HepG2 (cell line): ENCODE data around the gene ATP12A. TPM values are rescaled to one million over a fixed set of nuclear protein-coding genes. Genes with fewer than 3 reads are reported as not detected.

Experiments
- ATAC-seq: fragments of 200-7000 bp; cut with Tn5 transposase; 3 replicates; pipeline ENCODE4 v1.9.1; 2020; ENCODE audit warnings: mild to moderate bottlenecking, moderate library complexity
- BruUV-seq: library from RNA; stranded (reverse); fragments of 400-500 nt; replicated peaks from 2 replicates; lab custom pipeline; 2021; lab: Mats Ljungman, UMichigan
- CTCF ChIA-PET: fragments of 300-600 bp; formaldehyde crosslinking; extraction: SDS; loops from one replicate; lab custom pipeline; 2021; ENCODE audit warnings: low total read pairs, inconsistent platforms, low intra/inter-chr PET ratio; lab: Yijun Ruan, JAX
- POLR2A ChIA-PET: fragments of 350-600 bp; sonication (Branson Sonifier 250); formaldehyde crosslinking; loops from one replicate; lab custom pipeline; 2020; ENCODE audit warnings: antibody characterized with exemption, inconsistent platforms; lab: Yijun Ruan, JAX
- DNase-seq: peaks from one replicate; pipeline ENCODE4 v3.0.0-alpha.2; 2015; ENCODE audit warnings: low spot score
- FAIRE-seq: peaks from 3 replicates; lab custom pipeline; 2011; peaks lifted over from hg19 to GRCh38; lab: Jason Lieb, UNC
- H2AFZ ChIP-seq: one replicate; pipeline ENCODE4 v1.6.1; 2011; ENCODE audit warnings: low read length, inconsistent platforms
- H3K27ac ChIP-seq: fragments of 300-600 bp; 3 replicates; pipeline ENCODE4 v1.8.0; 2011; ENCODE audit warnings: mixed run types, mild to moderate bottlenecking, mixed read lengths, low read length, inconsistent platforms; ENCODE audit not compliant: insufficient read depth; ENCODE audit errors: extremely low read length
- H3K27me3 ChIP-seq, 2 experiments: fragments of 200-600 bp in 1 of 2; 2 replicates in 1 of 2; 3 replicates in 1 of 2; pipeline versions ENCODE4 v1.6.0 to v1.8.0; 2011; ENCODE audit warnings: low read length in 2 of 2, mild to moderate bottlenecking in 2 of 2, moderate library complexity in 2 of 2, inconsistent platforms in 1 of 2; ENCODE audit not compliant: insufficient read depth in 2 of 2, control insufficient read depth in 1 of 2
- H3K36me3 ChIP-seq, 2 experiments: fragments of 200-600 bp in 1 of 2; replicated peaks in 1 of 2; 2 replicates in 1 of 2; 3 replicates in 1 of 2; pipeline versions ENCODE4 v1.5.1 to v1.8.0; 2011; ENCODE audit warnings: low read length in 2 of 2, inconsistent platforms in 1 of 2; ENCODE audit not compliant: insufficient read depth in 2 of 2, control insufficient read depth in 1 of 2
- H3K4me1 ChIP-seq: 2 replicates; pipeline ENCODE4 v1.5.1; 2012; ENCODE audit warnings: low read length, inconsistent platforms; ENCODE audit not compliant: insufficient read depth
- H3K4me2 ChIP-seq: 2 replicates; pipeline ENCODE4 v1.6.0; 2011; ENCODE audit warnings: low read depth, low read length, inconsistent platforms
- H3K4me3 ChIP-seq, 3 experiments: fragments of 200-600 bp in 1 of 3; sonication (generic), shearing (Covaris generic) in 1 of 3; replicated peaks in 1 of 3; 2 replicates each; pipeline ENCODE4 v1.5.1; 2011 to 2016; ENCODE audit warnings: low read length in 3 of 3, inconsistent platforms in 2 of 3, low read depth in 2 of 3, mild to moderate bottlenecking in 2 of 3, control low read depth in 1 of 3, mixed read lengths in 1 of 3; ENCODE audit not compliant: insufficient read depth in 1 of 3
- H3K79me2 ChIP-seq: one replicate; pipeline ENCODE4 v1.6.1; 2011; ENCODE audit warnings: low read length, inconsistent platforms; ENCODE audit not compliant: insufficient read depth
- H3K9ac ChIP-seq: 2 replicates; pipeline ENCODE4 v1.6.0; 2011; ENCODE audit warnings: mild to moderate bottlenecking, low read depth, low read length, inconsistent platforms; ENCODE audit not compliant: insufficient read depth
- H3K9me3 ChIP-seq: 2 replicates; pipeline ENCODE4 v1.5.1; 2012; ENCODE audit warnings: mild to moderate bottlenecking, low read length
- H4K20me1 ChIP-seq: 2 replicates; pipeline ENCODE4 v1.6.0; 2011; ENCODE audit warnings: inconsistent platforms, mild to moderate bottlenecking, low read length, moderate library complexity; ENCODE audit not compliant: insufficient read depth
- AHR ChIP-seq: IDR thresholded peaks from 2 replicates; pipeline ENCODE4 v1.6.1; 2018; ENCODE audit warnings: missing genetic modification reagents, missing compliant biosample characterization
- ATF1 ChIP-seq: IDR thresholded peaks from 2 replicates; pipeline ENCODE4 v1.6.1; 2016; ENCODE audit warnings: mild to moderate bottlenecking, control low read depth
- FOXO4 ChIP-seq: sonication (generic); formaldehyde crosslinking; conservative IDR thresholded peaks from 2 replicates; pipeline ENCODE4 v1.8.1; 2023; ENCODE audit warnings: missing genetic modification reagents
- MLXIP ChIP-seq: sonication (generic); formaldehyde crosslinking; IDR thresholded peaks from 2 replicates; pipeline ENCODE4 v1.9.0; 2021; ENCODE audit warnings: missing genetic modification reagents, borderline replicate concordance
- NR2F2 ChIP-seq: IDR thresholded peaks from 2 replicates; pipeline ENCODE4 v1.6.1; 2012; ENCODE audit warnings: low read depth, inconsistent platforms, borderline replicate concordance
- SMARCE1 ChIP-seq: fragments of 450-650 bp; IDR thresholded peaks from 2 replicates; pipeline ENCODE4 v1.6.1; 2017; ENCODE audit warnings: borderline replicate concordance
- STAT5B ChIP-seq: sonication (generic); formaldehyde crosslinking; IDR thresholded peaks from 2 replicates; pipeline ENCODE4 v1.4.0; 2020; ENCODE audit warnings: missing genetic modification reagents
- TIGD3 ChIP-seq: sonication (generic); formaldehyde crosslinking; IDR thresholded peaks from 2 replicates; pipeline ENCODE4 v1.5.1; 2020; ENCODE audit warnings: mild to moderate bottlenecking, missing genetic modification reagents, borderline replicate concordance
- TMF1 ChIP-seq: sonication (generic); formaldehyde crosslinking; IDR thresholded peaks from 2 replicates; pipeline ENCODE4 v1.8.1; 2022; ENCODE audit warnings: low read depth, missing genetic modification reagents
- ZFAT ChIP-seq: sonication (generic); formaldehyde crosslinking; conservative IDR thresholded peaks from 2 replicates; pipeline ENCODE4 v1.8.1; 2023; ENCODE audit warnings: missing genetic modification reagents, inconsistent platforms
- ZKSCAN1 ChIP-seq: fragments of 150-350 bp; IDR thresholded peaks from 2 replicates; pipeline ENCODE4 v1.6.1; 2014; ENCODE audit warnings: low read length
- ZMYM4 ChIP-seq: sonication (generic); formaldehyde crosslinking; IDR thresholded peaks from 2 replicates; pipeline ENCODE4 v1.8.1; 2023; ENCODE audit warnings: mild to moderate bottlenecking, missing genetic modification reagents
- ZNF772 ChIP-seq: sonication (generic); formaldehyde crosslinking; IDR thresholded peaks from 2 replicates; pipeline ENCODE4 v1.5.0; 2020; ENCODE audit warnings: mild to moderate bottlenecking, missing genetic modification reagents
- ZNF83 ChIP-seq: sonication (generic); formaldehyde crosslinking; IDR thresholded peaks from 2 replicates; pipeline ENCODE4 v1.4.0; 2020; ENCODE audit warnings: missing genetic modification reagents, mild to moderate bottlenecking, borderline replicate concordance
- WGBS: methylation state at CpG from one replicate; pipeline ENCODE4 v1.1.6; 2017; ENCODE audit warnings: low lambda C conversion rate; 5-methylcytosine and 5-hydroxymethylcytosine counted together
- in situ Hi-C: cut with HindIII; loops from 2 replicates; pipeline ENCODE4 v1.10.0; 2017; ENCODE audit warnings: low pct_unique_long_range_greater_than_20kb; ENCODE audit not compliant: extremely low pct_ligation_motif_present
- intact Hi-C: fragments of 100-400 bp; cut with micrococcal nuclease; formaldehyde crosslinking; loops from one replicate; pipeline ENCODE4 v1.10.0; 2022; ENCODE audit not compliant: unreplicated experiment
- polyA plus RNA-seq, 8 experiments: library from polyadenylated mRNA; depleted of rRNA in 3 of 8; stranded (reverse) in 7 of 8; unstranded in 1 of 8; fragments of >200 nt; fragmentation: Illumina TruSeq in 4 of 8; extraction: Trizol in 4 of 8; gene quantifications; 2 replicates each; pipeline versions ENCODE4 v1.2.1 to v1.2.3, GENCODE V29; 2011 to 2016; ENCODE audit warnings: low read depth in 4 of 8, missing spikeins in 1 of 8, mixed read lengths in 1 of 8; ENCODE audit not compliant: insufficient read depth in 1 of 8
- total RNA-seq, 5 experiments: library from RNA; depleted of rRNA; stranded (reverse); fragments of >200 nt; fragmentation: Illumina TruSeq; extraction: Trizol; gene quantifications; 2 replicates each; pipeline ENCODE4 v1.2.3, GENCODE V29; 2016; ENCODE audit warnings: low read depth in 1 of 5

ATP12A gene
- total and polyA plus RNA-seq, 2 of the 13 experiments (the other 11 are each of a cell fraction or from before 2014, with no cell fraction given) = not detected

- H3K9ac ChIP-seq = no peak overlapping the region
- POLR2A ChIA-PET = no interaction called here
- no peaks in the 10 kb centered on the region for H3K9me3 ChIP-seq
- TF ChIP-seq ZNF772 (CRISPR knock-in tag) (no peak), ZFAT (CRISPR knock-in tag) (no peak), ZMYM4 (CRISPR knock-in tag) (no peak), ZKSCAN1 (no peak), STAT5B (CRISPR knock-in tag) (no peak), MLXIP (CRISPR knock-in tag) (no peak), FOXO4 (CRISPR knock-in tag) (no peak), NR2F2 (no peak), TMF1 (no peak), TIGD3 (no peak), ATF1 (CRISPR knock-in tag) (no peak), AHR (CRISPR knock-in tag) (no peak), ZNF83 (CRISPR knock-in tag) (no peak), SMARCE1 (no peak)
- DNase-seq (no peak), ATAC-seq (peak; percentile 54; the same call in 2 of the 3 replicates), FAIRE-seq (no peak)
- intact Hi-C loops (no loop called here), in situ Hi-C loops (no loop called here)
- peaks cover 1 to 21% of the 10 kb centered on the region in 2 experiments; a peak in 2 of 5 replicates for H3K27me3 ChIP-seq
- WGBS = 32% methylated on average over 13 of the region's 18 CpGs
- no peak overlapping the region for H3K4me2 ChIP-seq
- no peaks in the 10 kb centered on the region for H3K79me2 ChIP-seq
- CTCF ChIA-PET = no interaction called here
- no TSS peak for BruUV-seq
- H3K36me3 ChIP-seq = no peaks in the 10 kb centered on the region
- H2AFZ ChIP-seq = no peak overlapping the region
- no peaks in the 10 kb centered on the region for H4K20me1 ChIP-seq
- no peaks in the 10 kb centered on the region for H3K4me1 ChIP-seq
- H3K27ac ChIP-seq = no peak overlapping the region
- H3K4me3 ChIP-seq = no peak overlapping the region
Observed at GRCh38 chr13:24709186-24709913, 29.1 kb downstream of the ATP12A start.
